OCI-LY7 (cell line): ENCODE results near the gene ASL. TPM values are rescaled to one million over a fixed set of nuclear protein-coding genes. Genes with fewer than 3 reads are reported as not detected.

Experiments used
- BruUV-seq: library from RNA; stranded (reverse); fragments of 400-500 nt; replicated peaks from 2 replicates; lab custom pipeline; 2021; lab: Mats Ljungman, UMichigan
- CTCF ChIA-PET: fragments of 300-600 bp; sonication (Branson Sonifier 250); formaldehyde crosslinking; loops from one replicate; lab custom pipeline; 2022; ENCODE audit warnings: antibody characterized with exemption; ENCODE audit not compliant: unreplicated experiment; lab: Charles Lee
- POLR2A ChIA-PET: fragments of 300-600 bp; sonication (Branson Sonifier 250); formaldehyde crosslinking; loops from one replicate; lab custom pipeline; 2022; ENCODE audit warnings: antibody characterized with exemption; lab: Charles Lee
- DNase-seq: peaks from one replicate; pipeline ENCODE4 v3.0.0-alpha.2; 2015; ENCODE audit warnings: low spot score
- H2AFZ ChIP-seq: fragments of 200-600 bp; sonication (generic), shearing (Covaris generic); 2 replicates; pipeline ENCODE4 v1.6.1; 2014; ENCODE audit warnings: mild to moderate bottlenecking, antibody characterized with exemption, low read length, moderate library complexity
- H3K27ac ChIP-seq: fragments of 200-600 bp; sonication (generic); 2 replicates; pipeline ENCODE4 v1.5.1; 2014; ENCODE audit warnings: mixed run types, low read depth, mild to moderate bottlenecking, moderate library complexity, low read length, inconsistent platforms; ENCODE audit not compliant: poor library complexity, severe bottlenecking
- H3K36me3 ChIP-seq: fragments of 200-600 bp; sonication (generic); 2 replicates; pipeline ENCODE4 v1.6.1; 2014; ENCODE audit warnings: mild to moderate bottlenecking, antibody characterized with exemption, low read length, moderate library complexity, mixed read lengths; ENCODE audit not compliant: insufficient read depth
- H3K4me1 ChIP-seq: fragments of 200-600 bp; sonication (generic); 2 replicates; pipeline ENCODE4 v1.5.1; 2014; ENCODE audit warnings: mild to moderate bottlenecking, low read length; ENCODE audit not compliant: insufficient read depth, poor library complexity, severe bottlenecking
- H3K4me2 ChIP-seq: fragments of 200-600 bp; sonication (generic); 2 replicates; pipeline ENCODE4 v1.6.1; 2014; ENCODE audit warnings: mild to moderate bottlenecking, low read length
- H3K4me3 ChIP-seq: fragments of 200-600 bp; sonication (generic); 2 replicates; pipeline ENCODE4 v1.5.1; 2014; ENCODE audit warnings: mild to moderate bottlenecking, low read depth, low read length; ENCODE audit not compliant: poor library complexity, severe bottlenecking
- H3K79me2 ChIP-seq: fragments of 200-600 bp; sonication (generic); 2 replicates; pipeline ENCODE4 v1.6.1; 2016; ENCODE audit warnings: low read depth, mild to moderate bottlenecking, low read length, moderate library complexity, mixed read lengths; ENCODE audit not compliant: insufficient read depth
- H3K9me2 ChIP-seq: fragments of 200-600 bp; sonication (generic); 2 replicates; pipeline ENCODE4 v1.6.1; 2016; ENCODE audit warnings: mild to moderate bottlenecking, low read length, mixed read lengths; ENCODE audit not compliant: insufficient read depth
- H3K9me3 ChIP-seq: fragments of 200-600 bp; sonication (generic); 2 replicates; pipeline ENCODE4 v1.6.1; 2014; ENCODE audit warnings: mild to moderate bottlenecking, mixed run types, low read length, mixed read lengths
- H4K20me1 ChIP-seq: fragments of 200-600 bp; sonication (generic); 2 replicates; pipeline ENCODE4 v1.6.1; 2014; ENCODE audit warnings: mild to moderate bottlenecking, antibody characterized with exemption, low read length, moderate library complexity, mixed read lengths; ENCODE audit not compliant: insufficient read depth
- EZH2phosphoT487 ChIP-seq: fragments of 200-600 bp; sonication (generic); IDR thresholded peaks from 2 replicates; pipeline ENCODE4 v1.6.1; 2018; ENCODE audit warnings: low read depth, borderline replicate concordance, mild to moderate bottlenecking, mixed run types, antibody characterized with exemption, low read length, moderate library complexity, mixed read lengths
- intact Hi-C: fragments of 100-400 bp; cut with micrococcal nuclease; formaldehyde crosslinking; loops from one replicate; pipeline ENCODE4 v1.10.0; 2022; ENCODE audit not compliant: unreplicated experiment
- total RNA-seq, 2 experiments: library from RNA; depleted of rRNA in 1 of 2; stranded (reverse); fragments of >200 nt in 1 of 2; shearing (Covaris generic) in 1 of 2; gene quantifications; 2 replicates each; pipeline ENCODE4 v1.2.3, GENCODE V29; 2014 to 2022
- TF ChIP-seq, protein P1 (sequence below): fragments of 200-600 bp; sonication (generic); conservative IDR thresholded peaks from 2 replicates; pipeline ENCODE4 v1.5.1; 2014; ENCODE audit warnings: mild to moderate bottlenecking, antibody characterized with exemption, low read length, moderate library complexity, mixed read lengths

Gene ASL
- total RNA-seq, 2 experiments from 2014 or later = 22.2 to 25.7 TPM

GRCh38 chr7:66142334-66142733 lies 66.7 kb downstream of the ASL start:
- Histone ChIP-seq H3K9me3 (no peaks in the 10 kb centered on the region), H3K9me2 (no peaks in the 10 kb centered on the region), H3K4me2 (no peak overlapping the region), H3K36me3 (peaks cover 97% of the 10 kb centered on the region), H3K4me3 (no peak overlapping the region), H3K4me1 (no peaks in the 10 kb centered on the region), H4K20me1 (no peaks in the 10 kb centered on the region; the same call in 1 of the 2 replicates), H2AFZ (no peak overlapping the region), H3K27ac (no peak overlapping the region), H3K79me2 (peaks cover 7% of the 10 kb centered on the region; the same call in 1 of the 2 replicates)
- no peak for TF ChIP-seq EZH2phosphoT487
- TF ChIP-seq, protein P1, sequence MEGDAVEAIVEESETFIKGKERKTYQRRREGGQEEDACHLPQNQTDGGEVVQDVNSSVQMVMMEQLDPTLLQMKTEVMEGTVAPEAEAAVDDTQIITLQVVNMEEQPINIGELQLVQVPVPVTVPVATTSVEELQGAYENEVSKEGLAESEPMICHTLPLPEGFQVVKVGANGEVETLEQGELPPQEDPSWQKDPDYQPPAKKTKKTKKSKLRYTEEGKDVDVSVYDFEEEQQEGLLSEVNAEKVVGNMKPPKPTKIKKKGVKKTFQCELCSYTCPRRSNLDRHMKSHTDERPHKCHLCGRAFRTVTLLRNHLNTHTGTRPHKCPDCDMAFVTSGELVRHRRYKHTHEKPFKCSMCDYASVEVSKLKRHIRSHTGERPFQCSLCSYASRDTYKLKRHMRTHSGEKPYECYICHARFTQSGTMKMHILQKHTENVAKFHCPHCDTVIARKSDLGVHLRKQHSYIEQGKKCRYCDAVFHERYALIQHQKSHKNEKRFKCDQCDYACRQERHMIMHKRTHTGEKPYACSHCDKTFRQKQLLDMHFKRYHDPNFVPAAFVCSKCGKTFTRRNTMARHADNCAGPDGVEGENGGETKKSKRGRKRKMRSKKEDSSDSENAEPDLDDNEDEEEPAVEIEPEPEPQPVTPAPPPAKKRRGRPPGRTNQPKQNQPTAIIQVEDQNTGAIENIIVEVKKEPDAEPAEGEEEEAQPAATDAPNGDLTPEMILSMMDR = no peak
- ChIA-PET POLR2A (interaction anchor here (0.6 to 0.7 kb wide), 2 partner anchors 15 to 333 kb away, joined by 3 to 4 read pairs; no protein-coding TSS in a partner anchor), CTCF (no interaction called here)
- no peak for DNase-seq
- intact Hi-C loops = no loop called here
- BruUV-seq = no TSS peak

DNA sequence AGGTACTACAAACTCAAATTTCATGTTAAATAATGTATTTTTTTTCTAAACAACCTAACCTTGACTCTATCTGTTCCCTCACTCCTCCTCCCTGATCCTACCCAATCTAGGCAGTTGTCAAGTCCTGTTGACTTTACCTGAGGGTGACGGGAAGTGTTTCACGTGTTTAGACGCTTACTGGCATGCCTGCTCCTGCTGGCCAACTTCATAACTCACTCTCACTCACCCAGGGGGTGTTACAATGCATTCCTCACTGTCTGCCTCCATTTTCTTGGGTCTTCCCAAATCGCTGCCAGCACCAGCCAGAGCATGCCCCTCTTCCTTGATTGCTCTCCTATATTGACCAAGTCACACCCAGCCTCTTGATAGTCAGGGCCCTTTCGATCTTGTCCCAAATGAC lies 67.4 kb downstream of the ASL start:
- H3K9me3 ChIP-seq = no peaks in the 10 kb centered on the region
- no peaks in the 10 kb centered on the region for H3K4me1 ChIP-seq
- H3K27ac ChIP-seq = no peak overlapping the region
- ChIA-PET POLR2A (no interaction called here), CTCF (no interaction called here)
- no peak for DNase-seq
- BruUV-seq = no TSS peak
- intact Hi-C loops = no loop called here
- no peaks in the 10 kb centered on the region for H3K9me2 ChIP-seq
- peaks cover 7% of the 10 kb centered on the region; the same call in 1 of the 2 replicates for H3K79me2 ChIP-seq
- H4K20me1 ChIP-seq = no peaks in the 10 kb centered on the region; the same call in 1 of the 2 replicates
- no peak for TF ChIP-seq EZH2phosphoT487
- TF ChIP-seq, protein P1 = no peak
- peaks cover 97% of the 10 kb centered on the region for H3K36me3 ChIP-seq
- no peak overlapping the region for H3K4me2 ChIP-seq
- H3K4me3 ChIP-seq = no peak overlapping the region
- H2AFZ ChIP-seq = no peak overlapping the region

Other genes with a start within 250 kb of the ASL start
- 12.1 and 17.4 TPM in 2 replicates for gene VKORC1L1, start 202.7 kb upstream of the ASL start, total RNA-seq (2014; rRNA removed; shearing (Covaris generic))
- 31.9 and 32.5 TPM in 2 replicates for gene VKORC1L1, start 202.7 kb upstream of the ASL start, total RNA-seq (2022)
- gene GUSB, start 93.6 kb upstream of the ASL start, total RNA-seq (2014; rRNA removed; shearing (Covaris generic)) = 44.7 and 49.5 TPM in 2 replicates
- gene GUSB, start 93.6 kb upstream of the ASL start, total RNA-seq (2022) = 50.9 and 61.6 TPM in 2 replicates
- gene CRCP, start 39.0 kb downstream of the ASL start, total RNA-seq (2014; rRNA removed; shearing (Covaris generic)) = 25.1 and 47.1 TPM in 2 replicates
- 28.3 and 28.4 TPM in 2 replicates for gene CRCP, start 39.0 kb downstream of the ASL start, total RNA-seq (2022)
- 6.6 and 11.4 TPM in 2 replicates for gene TPST1, start 129.5 kb downstream of the ASL start, total RNA-seq (2014; rRNA removed; shearing (Covaris generic))
- 3.5 and 6.3 TPM in 2 replicates for gene TPST1, start 129.5 kb downstream of the ASL start, total RNA-seq (2022)